ENCODE results near the gene RARG. TPM values are rescaled to one million over a fixed set of nuclear protein-coding genes. Genes with fewer than 3 reads are reported as not detected.

RARG gene
- total and polyA plus RNA-seq, 9 donors: 17.5 to 44.5 (median 30.0) TPM

GRCh38 chr12:53232646-53233461 lies 845 bp upstream of the RARG start:
- Histone ChIP-seq H3K4me3 (ENCODE audit: low read length) (peak overlapping the region; percentile 56), H3K9me3 (replicated peaks; ENCODE audit: control insufficient read depth, low read depth, low read length) (no peaks in the 10 kb centered on the region), H3K4me1 (ENCODE audit: control insufficient read depth, insufficient read depth, low read length) (peaks cover 34% of the 10 kb centered on the region), H3K27ac (ENCODE audit: low read length) (peak overlapping the region; percentile 60), H3K36me3 (ENCODE audit: control insufficient read depth, insufficient read depth, low read length) (no peaks in the 10 kb centered on the region), H3K27me3 (ENCODE audit: control insufficient read depth, insufficient read depth, low read length) (peaks cover 5% of the 10 kb centered on the region)
- WGBS (ENCODE audit: insufficient coverage): 27% methylated on average over 1 of the region's 11 CpGs
- peak; percentile 66 for DNase-seq

GRCh38 chr12:53231671-53231920 lies 413 bp downstream of the RARG start:
- DNase-seq: peak; percentile 38
- peak overlapping the region; percentile 56 for H3K4me3 ChIP-seq (ENCODE audit: low read length)
- H3K27me3 ChIP-seq (ENCODE audit: control insufficient read depth, insufficient read depth, low read length): peaks cover 5% of the 10 kb centered on the region
- H3K27ac ChIP-seq (ENCODE audit: low read length): peak overlapping the region; percentile 69
- no peaks in the 10 kb centered on the region for H3K9me3 ChIP-seq (replicated peaks; ENCODE audit: control insufficient read depth, low read depth, low read length)
- peaks cover 34% of the 10 kb centered on the region for H3K4me1 ChIP-seq (ENCODE audit: control insufficient read depth, insufficient read depth, low read length)
- H3K36me3 ChIP-seq (ENCODE audit: control insufficient read depth, insufficient read depth, low read length): no peaks in the 10 kb centered on the region
- 0% methylated on average over 5 of the region's 9 CpGs for WGBS (ENCODE audit: insufficient coverage)

GRCh38 chr12:53230108-53230845 lies 1.7 kb downstream of the RARG start:
- Histone ChIP-seq H3K27ac (ENCODE audit: low read length) (no peak overlapping the region), H3K4me1 (ENCODE audit: control insufficient read depth, insufficient read depth, low read length) (peaks cover 36% of the 10 kb centered on the region), H3K27me3 (ENCODE audit: control insufficient read depth, insufficient read depth, low read length) (peaks cover 5% of the 10 kb centered on the region), H3K4me3 (ENCODE audit: low read length) (no peak overlapping the region), H3K36me3 (ENCODE audit: control insufficient read depth, insufficient read depth, low read length) (no peaks in the 10 kb centered on the region), H3K9me3 (replicated peaks; ENCODE audit: control insufficient read depth, low read depth, low read length) (no peaks in the 10 kb centered on the region)
- DNase-seq: no peak
- WGBS (ENCODE audit: insufficient coverage): 32% methylated on average over 3 of the region's 10 CpGs

- H3K27ac ChIP-seq (ENCODE audit: low read length): no peak overlapping the region
Observed at GRCh38 chr12:53229454-53229853, 2.6 kb downstream of the RARG start.

GRCh38 chr12:53227836-53228235 lies 4.2 kb downstream of the RARG start:
- H3K36me3 ChIP-seq (ENCODE audit: control insufficient read depth, insufficient read depth, low read length): no peaks in the 10 kb centered on the region
- peaks cover 39% of the 10 kb centered on the region for H3K4me1 ChIP-seq (ENCODE audit: control insufficient read depth, insufficient read depth, low read length)
- H3K4me3 ChIP-seq (ENCODE audit: low read length): no peak overlapping the region
- H3K9me3 ChIP-seq (replicated peaks; ENCODE audit: control insufficient read depth, low read depth, low read length): no peaks in the 10 kb centered on the region
- no peak overlapping the region for H3K27ac ChIP-seq (ENCODE audit: low read length)
- WGBS (ENCODE audit: insufficient coverage): no CpG with 5 or more reads among the region's 1 CpG
- peaks cover 5% of the 10 kb centered on the region for H3K27me3 ChIP-seq (ENCODE audit: control insufficient read depth, insufficient read depth, low read length)
- no peak for DNase-seq

More at GRCh38 chr12:53229454-53229853, 2.6 kb downstream of the RARG start:
- H3K4me3 ChIP-seq (ENCODE audit: low read length): no peak overlapping the region
- H3K4me1 ChIP-seq (ENCODE audit: control insufficient read depth, insufficient read depth, low read length): peaks cover 39% of the 10 kb centered on the region
- H3K9me3 ChIP-seq (replicated peaks; ENCODE audit: control insufficient read depth, low read depth, low read length): no peaks in the 10 kb centered on the region
- DNase-seq: no peak
- H3K27me3 ChIP-seq (ENCODE audit: control insufficient read depth, insufficient read depth, low read length): peaks cover 5% of the 10 kb centered on the region
- no peaks in the 10 kb centered on the region for H3K36me3 ChIP-seq (ENCODE audit: control insufficient read depth, insufficient read depth, low read length)
- 73% methylated on average over 2 of the region's 2 CpGs for WGBS (ENCODE audit: insufficient coverage)

- Histone ChIP-seq H3K4me1 (ENCODE audit: control insufficient read depth, insufficient read depth, low read length) (peaks cover 39% of the 10 kb centered on the region), H3K27ac (ENCODE audit: low read length) (no peak overlapping the region), H3K9me3 (replicated peaks; ENCODE audit: control insufficient read depth, low read depth, low read length) (no peaks in the 10 kb centered on the region), H3K4me3 (ENCODE audit: low read length) (no peak overlapping the region), H3K27me3 (ENCODE audit: control insufficient read depth, insufficient read depth, low read length) (peaks cover under 1% of the 10 kb centered on the region), H3K36me3 (ENCODE audit: control insufficient read depth, insufficient read depth, low read length) (no peaks in the 10 kb centered on the region)
- no peak for DNase-seq
- WGBS (ENCODE audit: insufficient coverage): 91% methylated on average over 9 of the region's 11 CpGs
Observed at GRCh38 chr12:53227341-53227740, 4.7 kb downstream of the RARG start.

GRCh38 chr12:53226815-53227214 lies 5.2 kb downstream of the RARG start:
- no peaks in the 10 kb centered on the region for H3K27me3 ChIP-seq (ENCODE audit: control insufficient read depth, insufficient read depth, low read length)
- H3K9me3 ChIP-seq (replicated peaks; ENCODE audit: control insufficient read depth, low read depth, low read length): no peaks in the 10 kb centered on the region
- H3K4me1 ChIP-seq (ENCODE audit: control insufficient read depth, insufficient read depth, low read length): peaks cover 41% of the 10 kb centered on the region
- DNase-seq: no peak
- no peak overlapping the region for H3K27ac ChIP-seq (ENCODE audit: low read length)
- H3K4me3 ChIP-seq (ENCODE audit: low read length): no peak overlapping the region
- 90% methylated on average over 3 of the region's 4 CpGs for WGBS (ENCODE audit: insufficient coverage)
- no peaks in the 10 kb centered on the region for H3K36me3 ChIP-seq (ENCODE audit: control insufficient read depth, insufficient read depth, low read length)

GRCh38 chr12:53225635-53226424 lies 6.2 kb downstream of the RARG start:
- Histone ChIP-seq H3K27me3 (ENCODE audit: control insufficient read depth, insufficient read depth, low read length) (no peaks in the 10 kb centered on the region), H3K27ac (ENCODE audit: low read length) (peak overlapping the region; percentile 42), H3K4me3 (ENCODE audit: low read length) (no peak overlapping the region), H3K9me3 (replicated peaks; ENCODE audit: control insufficient read depth, low read depth, low read length) (no peaks in the 10 kb centered on the region), H3K36me3 (ENCODE audit: control insufficient read depth, insufficient read depth, low read length) (no peaks in the 10 kb centered on the region), H3K4me1 (ENCODE audit: control insufficient read depth, insufficient read depth, low read length) (peaks cover 36% of the 10 kb centered on the region)
- WGBS (ENCODE audit: insufficient coverage): 86% methylated on average over 2 of the region's 10 CpGs
- DNase-seq: peak; percentile 37

GRCh38 chr12:53224897-53225634 lies 6.9 kb downstream of the RARG start:
- Histone ChIP-seq H3K9me3 (replicated peaks; ENCODE audit: control insufficient read depth, low read depth, low read length) (no peaks in the 10 kb centered on the region), H3K27ac (ENCODE audit: low read length) (peak overlapping the region; percentile 37), H3K27me3 (ENCODE audit: control insufficient read depth, insufficient read depth, low read length) (no peaks in the 10 kb centered on the region), H3K4me1 (ENCODE audit: control insufficient read depth, insufficient read depth, low read length) (peaks cover 36% of the 10 kb centered on the region), H3K4me3 (ENCODE audit: low read length) (no peak overlapping the region), H3K36me3 (ENCODE audit: control insufficient read depth, insufficient read depth, low read length) (no peaks in the 10 kb centered on the region)
- peak; percentile 69 for DNase-seq
- 57% methylated on average over 7 of the region's 10 CpGs for WGBS (ENCODE audit: insufficient coverage)

All from muscle of leg (tissue), 11 donors.